ENCODE measurements around the gene OR5M10. TPM values are rescaled to one million over a fixed set of nuclear protein-coding genes. Genes with fewer than 3 reads are reported as not detected.
"Not testable (repeated sequence)": the region's sequence is repeated elsewhere in the genome, so short reads cannot be mapped to it uniquely, and the experiment has no call there.

OR5M10 gene
- not detected in 2 replicates for total RNA-seq

DNA sequence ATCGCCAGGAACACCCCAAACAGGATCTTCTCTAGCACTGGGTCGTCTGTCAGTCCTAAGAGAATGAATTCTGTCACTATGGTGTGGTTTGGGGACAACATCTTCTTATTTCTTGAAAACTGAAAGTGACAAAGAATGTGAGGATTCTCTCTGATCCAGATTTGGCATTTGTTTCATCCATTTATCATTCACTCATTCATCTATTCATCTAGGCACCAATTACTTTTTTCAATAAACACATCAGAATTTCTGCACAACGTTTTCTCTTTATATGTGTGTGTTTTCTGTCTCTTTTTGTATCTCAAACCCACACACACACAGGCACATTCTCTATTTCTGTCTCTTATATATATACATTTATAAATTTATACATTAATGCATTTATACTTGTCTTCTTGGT, at the start of gene OR5M10:
TSS of gene OR5M10 (minus strand) at position 101 of the 400 bp plus-strand sequence. CDS start at position 101, 0 bp downstream.
- DNase-seq: no peak

DNA sequence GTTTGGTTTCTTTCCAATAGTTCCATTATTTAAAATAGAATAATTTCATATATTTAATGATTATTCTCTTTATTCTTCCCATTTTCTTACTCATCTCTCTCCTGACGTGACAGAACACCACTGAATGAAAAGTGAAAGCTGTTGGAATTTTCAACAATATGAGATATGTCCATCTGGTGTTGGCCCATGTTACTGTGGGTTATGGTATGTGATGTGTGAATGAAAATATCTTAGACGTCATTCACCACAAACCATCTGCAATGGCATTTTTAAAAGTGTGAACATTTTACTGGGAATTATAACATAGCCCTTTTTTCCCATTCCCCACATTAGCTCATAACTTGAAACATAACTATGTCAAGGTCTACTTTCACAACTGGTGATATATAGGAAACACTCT, 48.4 kb upstream of the OR5M10 start:
- no peak for DNase-seq

DNA sequence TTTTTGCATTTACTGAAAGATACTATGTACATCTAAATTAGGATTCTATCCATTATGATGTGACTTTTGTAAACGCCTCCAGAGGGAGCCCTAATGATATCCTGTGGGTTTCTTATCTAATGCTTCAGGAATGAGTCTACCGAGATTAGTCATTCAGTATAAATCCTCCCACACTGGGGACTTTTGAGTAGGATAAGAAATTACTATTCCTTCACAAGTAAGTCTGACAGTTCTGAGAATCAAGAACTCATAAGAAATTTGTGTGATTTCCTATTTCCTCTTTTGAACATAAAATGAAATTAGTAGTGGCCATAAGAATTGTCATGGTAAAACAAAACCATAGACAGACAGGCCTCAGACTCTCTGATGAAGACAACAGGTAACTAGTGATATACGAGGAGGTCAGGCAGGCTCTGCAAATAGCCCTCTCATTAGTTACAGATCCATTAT, 47.2 kb upstream of the OR5M10 start:
- DNase-seq: peak; percentile 9

DNA sequence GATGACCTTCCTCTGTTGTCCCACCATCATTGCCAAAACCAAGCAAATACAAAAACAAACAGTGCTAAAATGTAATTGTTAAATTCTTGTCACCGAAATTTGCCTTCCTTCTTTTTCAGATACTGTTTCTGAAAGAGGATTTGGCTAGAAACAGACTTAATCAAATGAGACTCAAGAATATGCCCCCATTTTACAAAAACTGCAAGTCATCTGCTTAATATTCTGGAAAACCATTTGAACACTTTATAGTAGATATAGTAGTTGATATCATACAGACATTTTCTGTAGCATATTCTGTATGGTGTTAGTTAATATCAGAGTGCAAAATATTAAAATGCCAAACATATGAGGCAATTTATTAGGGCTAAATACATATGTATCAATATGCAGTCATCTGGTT, 33.7 kb upstream of the OR5M10 start:
- no peak for DNase-seq

DNA sequence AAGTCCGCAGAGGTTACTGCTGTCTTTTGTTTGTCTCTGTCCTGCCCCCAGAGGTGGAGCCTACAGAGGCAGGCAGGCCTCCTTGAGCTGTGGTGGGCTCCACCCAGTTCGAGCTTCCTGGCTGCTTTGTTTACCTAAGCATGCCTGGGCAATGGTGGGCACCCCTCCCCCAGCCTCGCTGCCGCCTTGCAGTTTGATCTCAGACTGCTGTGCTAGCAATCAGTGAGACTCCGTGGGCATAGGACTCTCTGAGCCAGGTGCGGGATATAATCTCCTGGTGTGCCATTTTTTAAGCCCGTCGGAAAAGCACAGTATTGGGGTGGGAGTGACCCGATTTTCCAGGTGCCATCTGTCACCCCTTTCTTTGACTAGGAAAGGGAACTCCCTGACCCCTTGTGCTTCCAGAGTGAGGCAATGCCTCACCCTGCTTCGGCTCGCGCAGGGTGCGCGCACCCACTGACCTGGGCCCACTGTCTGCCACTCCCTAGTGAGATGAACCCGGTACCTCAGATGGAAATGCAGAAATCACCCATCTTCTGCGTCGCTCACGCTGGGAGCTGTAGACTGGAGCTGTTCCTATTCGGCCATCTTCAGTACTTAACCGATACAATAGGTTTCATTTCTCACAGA, 14.7 kb upstream of the OR5M10 start:
- not testable (repeated sequence) for DNase-seq

DNA sequence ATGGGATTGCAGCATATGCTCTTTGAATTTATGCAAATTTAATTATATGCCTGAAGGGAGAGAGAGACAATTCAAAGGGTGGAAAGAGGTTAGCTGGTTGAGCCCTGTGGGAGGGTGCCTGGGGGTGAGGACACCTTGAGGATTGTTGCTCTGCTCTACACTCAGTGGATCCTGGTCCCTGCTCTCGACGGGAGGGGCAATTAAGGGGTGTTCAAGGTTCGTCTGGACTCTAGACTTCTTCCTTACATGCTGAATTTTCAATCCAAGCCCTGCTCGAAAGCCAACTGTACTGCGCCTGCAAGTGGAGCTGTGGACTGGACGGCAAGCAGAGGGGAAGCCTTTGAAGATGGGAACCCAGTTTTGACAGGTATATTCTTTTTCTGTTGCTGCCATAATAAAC, 18.9 kb downstream of the OR5M10 start:
- DNase-seq: no peak

DNA sequence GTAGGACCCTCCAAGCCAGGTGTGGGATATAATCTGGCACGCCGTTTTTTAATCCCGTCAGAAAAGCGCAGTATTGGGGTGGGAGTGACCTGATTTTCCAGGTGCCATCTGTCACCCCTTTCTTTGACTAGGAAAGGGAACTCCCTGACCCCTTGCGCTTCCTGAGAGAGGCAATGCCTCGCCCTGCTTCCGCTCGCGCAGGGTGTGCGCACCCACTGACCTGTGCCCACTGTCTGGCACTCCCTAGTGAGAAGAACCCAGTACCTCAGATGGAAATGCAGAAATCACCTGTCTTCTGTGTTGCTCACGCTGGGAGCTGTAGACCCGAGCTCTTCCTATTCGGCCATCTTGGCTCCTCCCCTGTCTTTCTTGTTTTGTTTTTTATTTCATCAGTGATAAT, 22.8 kb downstream of the OR5M10 start:
- DNase-seq: not testable (repeated sequence)

DNA sequence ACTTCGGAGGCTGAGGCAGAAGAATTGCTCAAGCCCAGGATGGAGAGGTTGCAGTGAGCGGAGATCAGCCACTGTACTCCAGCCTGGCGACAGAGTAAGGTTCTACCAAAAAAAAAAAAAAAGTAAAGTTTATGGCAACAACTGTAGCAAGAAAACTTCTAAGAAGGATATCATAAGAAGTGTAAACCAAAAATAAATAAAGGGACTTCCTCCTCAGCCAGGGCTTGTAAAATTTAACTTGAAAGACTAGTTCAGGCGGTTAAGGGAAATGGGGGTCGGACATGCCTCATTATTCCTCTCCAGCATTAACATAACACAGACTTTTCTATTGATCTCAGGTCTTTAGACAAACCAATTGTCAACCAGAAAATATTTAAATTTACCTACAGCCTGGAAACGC, 32.0 kb downstream of the OR5M10 start:
- DNase-seq: no peak

DNA sequence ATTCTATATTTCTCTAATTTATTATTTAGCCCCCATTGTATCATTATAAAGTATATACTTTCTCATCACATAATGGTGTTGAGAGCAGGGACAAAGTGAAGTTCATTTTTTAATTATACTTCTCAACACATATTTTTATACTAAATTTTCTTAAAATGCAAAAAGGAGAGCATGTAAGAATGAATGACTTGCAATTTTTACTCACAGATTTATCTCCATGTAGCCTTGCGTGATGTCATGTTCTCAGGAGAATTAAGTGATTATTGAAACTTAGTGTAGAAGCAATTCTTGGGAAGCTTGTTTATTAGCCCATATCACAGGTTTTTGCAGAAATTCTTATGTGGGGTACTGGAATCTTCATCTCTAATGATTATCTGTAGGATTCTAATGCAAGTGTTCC, 33.8 kb downstream of the OR5M10 start:
- DNase-seq: no peak

DNA sequence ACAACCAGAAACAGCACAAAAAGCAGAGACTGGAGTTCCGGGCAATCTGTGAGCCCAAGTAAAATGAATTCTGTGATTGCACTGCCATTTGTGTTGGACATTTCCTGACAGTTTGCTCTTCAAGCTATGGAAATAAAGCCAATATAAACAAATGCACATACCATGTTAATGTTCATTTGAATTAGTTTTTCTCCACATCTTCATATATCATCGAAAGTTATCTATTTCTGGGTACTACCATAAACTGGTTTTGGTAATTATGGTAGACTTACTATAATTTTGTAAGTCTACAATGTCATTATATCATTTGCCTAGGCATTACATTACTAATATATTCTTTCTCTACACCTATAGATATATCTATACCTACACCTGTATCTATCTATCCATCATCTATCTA, 34.4 kb downstream of the OR5M10 start, which contains the start of gene OR5M11:
TSS of gene OR5M11 (minus strand) at position 101 of the 400 bp plus-strand sequence. CDS start at position 101, 0 bp downstream.
- no peak for DNase-seq

DNA sequence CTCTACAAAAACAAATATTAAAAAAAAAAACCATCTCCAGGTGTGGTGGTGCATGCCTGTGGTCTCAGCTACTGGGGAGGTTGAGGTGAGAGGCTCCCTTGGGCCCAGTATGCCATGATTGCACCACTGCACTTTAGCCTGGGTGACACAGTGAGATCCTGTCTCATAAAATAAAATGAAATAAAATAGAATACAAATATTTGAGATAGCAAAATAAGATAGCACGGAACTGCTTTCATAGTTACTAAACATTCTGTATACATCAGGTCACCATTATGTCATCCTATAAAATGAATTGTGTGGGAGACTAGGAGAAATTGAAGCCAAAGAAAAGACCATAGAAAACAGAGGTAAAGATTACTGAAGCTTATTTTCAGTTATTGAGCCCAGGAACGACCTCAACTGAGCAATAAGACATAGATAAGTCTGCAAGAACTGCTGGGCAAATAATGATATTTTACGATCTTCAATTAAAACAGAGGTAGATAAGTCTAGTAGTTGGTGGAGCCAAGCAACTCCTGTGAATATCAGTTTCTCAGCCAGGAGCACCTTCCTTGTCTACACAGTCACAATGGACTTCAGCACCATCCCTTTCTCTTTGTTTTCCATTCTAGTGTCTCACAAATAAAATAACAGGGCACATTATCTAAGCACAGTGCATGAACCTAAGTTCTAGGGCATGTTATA, 44.3 kb downstream of the OR5M10 start:
- DNase-seq: no peak

DNA sequence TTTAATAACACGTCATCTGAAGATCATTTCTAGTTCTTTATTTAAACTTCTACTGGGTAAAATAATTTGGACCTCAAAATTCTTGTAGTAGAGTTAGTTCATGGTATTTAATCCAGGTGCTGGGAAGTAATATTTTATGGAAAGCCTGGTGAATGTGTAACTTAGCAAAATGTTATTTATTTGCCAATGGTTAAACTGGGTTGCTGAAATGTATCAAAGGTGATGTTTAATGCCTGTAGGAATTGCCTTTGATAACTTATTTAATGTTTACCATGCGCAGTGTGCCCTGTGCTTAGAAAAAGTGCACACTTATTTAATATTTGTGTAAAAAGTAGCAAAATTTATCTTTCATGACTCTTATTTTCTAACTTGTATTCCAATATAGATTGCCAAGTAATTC, 45.7 kb downstream of the OR5M10 start:
- no peak for DNase-seq

Other genes with a start within 250 kb of the OR5M10 start
- not detected in 2 replicates for gene OR8K1, start 231.7 kb downstream of the OR5M10 start, total RNA-seq
- gene OR8J1, start 223.4 kb downstream of the OR5M10 start, total RNA-seq: not detected in 2 replicates
- not detected in 2 replicates for gene OR8U1, start 202.1 kb downstream of the OR5M10 start, total RNA-seq
- not detected in 2 replicates for gene OR5AL1, start 165.0 kb downstream of the OR5M10 start, total RNA-seq
- gene OR5M3, start 104.4 kb downstream of the OR5M10 start, total RNA-seq: not detected in 2 replicates
- gene OR5M8, start 86.4 kb downstream of the OR5M10 start, total RNA-seq: not detected in 2 replicates
- not detected in 2 replicates for gene OR5M11, start 34.5 kb downstream of the OR5M10 start, total RNA-seq
- not detected in 2 replicates for gene OR5M1, start 37.2 kb upstream of the OR5M10 start, total RNA-seq
- not detected in 2 replicates for gene OR5AP2, start 64.7 kb upstream of the OR5M10 start, total RNA-seq
- not detected in 2 replicates for gene OR5AR1, start 86.0 kb upstream of the OR5M10 start, total RNA-seq
- not detected in 2 replicates for gene OR9G1, start 121.4 kb upstream of the OR5M10 start, total RNA-seq
- gene OR9G4, start 171.0 kb upstream of the OR5M10 start, total RNA-seq: not detected in 2 replicates